OCI-LY7 (cell line): Measurements from ENCODE around the gene LHX3. TPM values are rescaled to one million over a fixed set of nuclear protein-coding genes. Genes with fewer than 3 reads are reported as not detected.

ENCODE experiments used
- BruUV-seq: library from RNA; stranded (reverse); fragments of 400-500 nt; replicated peaks from 2 replicates; lab custom pipeline; 2021; lab: Mats Ljungman, UMichigan
- CTCF ChIA-PET: fragments of 300-600 bp; sonication (Branson Sonifier 250); formaldehyde crosslinking; loops from one replicate; lab custom pipeline; 2022; ENCODE audit warnings: antibody characterized with exemption; ENCODE audit not compliant: unreplicated experiment; lab: Charles Lee
- POLR2A ChIA-PET: fragments of 300-600 bp; sonication (Branson Sonifier 250); formaldehyde crosslinking; loops from one replicate; lab custom pipeline; 2022; ENCODE audit warnings: antibody characterized with exemption; lab: Charles Lee
- DNase-seq: peaks from one replicate; pipeline ENCODE4 v3.0.0-alpha.2; 2015; ENCODE audit warnings: low spot score
- H2AFZ ChIP-seq: fragments of 200-600 bp; sonication (generic), shearing (Covaris generic); 2 replicates; pipeline ENCODE4 v1.6.1; 2014; ENCODE audit warnings: mild to moderate bottlenecking, antibody characterized with exemption, low read length, moderate library complexity
- H3K27ac ChIP-seq: fragments of 200-600 bp; sonication (generic); 2 replicates; pipeline ENCODE4 v1.5.1; 2014; ENCODE audit warnings: mixed run types, low read depth, mild to moderate bottlenecking, moderate library complexity, low read length, inconsistent platforms; ENCODE audit not compliant: poor library complexity, severe bottlenecking
- H3K36me3 ChIP-seq: fragments of 200-600 bp; sonication (generic); 2 replicates; pipeline ENCODE4 v1.6.1; 2014; ENCODE audit warnings: mild to moderate bottlenecking, antibody characterized with exemption, low read length, moderate library complexity, mixed read lengths; ENCODE audit not compliant: insufficient read depth
- H3K4me1 ChIP-seq: fragments of 200-600 bp; sonication (generic); 2 replicates; pipeline ENCODE4 v1.5.1; 2014; ENCODE audit warnings: mild to moderate bottlenecking, low read length; ENCODE audit not compliant: insufficient read depth, poor library complexity, severe bottlenecking
- H3K4me2 ChIP-seq: fragments of 200-600 bp; sonication (generic); 2 replicates; pipeline ENCODE4 v1.6.1; 2014; ENCODE audit warnings: mild to moderate bottlenecking, low read length
- H3K4me3 ChIP-seq: fragments of 200-600 bp; sonication (generic); 2 replicates; pipeline ENCODE4 v1.5.1; 2014; ENCODE audit warnings: mild to moderate bottlenecking, low read depth, low read length; ENCODE audit not compliant: poor library complexity, severe bottlenecking
- H3K79me2 ChIP-seq: fragments of 200-600 bp; sonication (generic); 2 replicates; pipeline ENCODE4 v1.6.1; 2016; ENCODE audit warnings: low read depth, mild to moderate bottlenecking, low read length, moderate library complexity, mixed read lengths; ENCODE audit not compliant: insufficient read depth
- H3K9me2 ChIP-seq: fragments of 200-600 bp; sonication (generic); 2 replicates; pipeline ENCODE4 v1.6.1; 2016; ENCODE audit warnings: mild to moderate bottlenecking, low read length, mixed read lengths; ENCODE audit not compliant: insufficient read depth
- H3K9me3 ChIP-seq: fragments of 200-600 bp; sonication (generic); 2 replicates; pipeline ENCODE4 v1.6.1; 2014; ENCODE audit warnings: mild to moderate bottlenecking, mixed run types, low read length, mixed read lengths
- H4K20me1 ChIP-seq: fragments of 200-600 bp; sonication (generic); 2 replicates; pipeline ENCODE4 v1.6.1; 2014; ENCODE audit warnings: mild to moderate bottlenecking, antibody characterized with exemption, low read length, moderate library complexity, mixed read lengths; ENCODE audit not compliant: insufficient read depth
- CTCF ChIP-seq: fragments of 200-600 bp; sonication (generic); conservative IDR thresholded peaks from 2 replicates; pipeline ENCODE4 v1.5.1; 2014; ENCODE audit warnings: mild to moderate bottlenecking, antibody characterized with exemption, low read length, moderate library complexity, mixed read lengths
- EZH2phosphoT487 ChIP-seq: fragments of 200-600 bp; sonication (generic); IDR thresholded peaks from 2 replicates; pipeline ENCODE4 v1.6.1; 2018; ENCODE audit warnings: low read depth, borderline replicate concordance, mild to moderate bottlenecking, mixed run types, antibody characterized with exemption, low read length, moderate library complexity, mixed read lengths
- intact Hi-C: fragments of 100-400 bp; cut with micrococcal nuclease; formaldehyde crosslinking; loops from one replicate; pipeline ENCODE4 v1.10.0; 2022; ENCODE audit not compliant: unreplicated experiment
- total RNA-seq, 2 experiments: library from RNA; depleted of rRNA in 1 of 2; stranded (reverse); fragments of >200 nt in 1 of 2; shearing (Covaris generic) in 1 of 2; gene quantifications; 2 replicates each; pipeline ENCODE4 v1.2.3, GENCODE V29; 2014 to 2022

Gene LHX3
- total RNA-seq, 2 experiments from 2014 or later: 0.15 TPM; not detected in 1

GRCh38 chr9:136179101-136179616 lies 25.8 kb downstream of the LHX3 start:
- no peaks in the 10 kb centered on the region for H3K79me2 ChIP-seq
- H2AFZ ChIP-seq: no peak overlapping the region
- CTCF ChIA-PET: no interaction called here
- BruUV-seq: no TSS peak
- H4K20me1 ChIP-seq: no peaks in the 10 kb centered on the region
- POLR2A ChIA-PET: no interaction called here
- DNase-seq: no peak
- no peak for TF ChIP-seq EZH2phosphoT487
- no peaks in the 10 kb centered on the region for H3K9me3 ChIP-seq
- H3K4me3 ChIP-seq: no peak overlapping the region
- intact Hi-C loops: no loop called here
- no peaks in the 10 kb centered on the region for H3K36me3 ChIP-seq
- no peak overlapping the region for H3K4me2 ChIP-seq
- no peaks in the 10 kb centered on the region for H3K9me2 ChIP-seq
- no peaks in the 10 kb centered on the region for H3K4me1 ChIP-seq
- H3K27ac ChIP-seq: no peak overlapping the region

- CTCF ChIA-PET: no interaction called here
- Histone ChIP-seq H3K4me3 (no peak overlapping the region), H2AFZ (no peak overlapping the region), H3K4me1 (no peaks in the 10 kb centered on the region), H3K9me2 (no peaks in the 10 kb centered on the region), H3K79me2 (no peaks in the 10 kb centered on the region), H3K36me3 (no peaks in the 10 kb centered on the region), H3K9me3 (no peaks in the 10 kb centered on the region), H4K20me1 (no peaks in the 10 kb centered on the region), H3K4me2 (no peak overlapping the region), H3K27ac (no peak overlapping the region)
- no peak for TF ChIP-seq EZH2phosphoT487
- TF ChIP-seq CTCF: no peak
- POLR2A ChIA-PET: no interaction called here
- no TSS peak for BruUV-seq
- DNase-seq: no peak
- intact Hi-C loops: no loop called here
Measured at GRCh38 chr9:136178773-136179075, 26.2 kb downstream of the LHX3 start.

GRCh38 chr9:136178061-136178772 lies 26.7 kb downstream of the LHX3 start:
- Histone ChIP-seq H2AFZ (no peak overlapping the region), H3K36me3 (no peaks in the 10 kb centered on the region), H3K27ac (no peak overlapping the region), H3K79me2 (no peaks in the 10 kb centered on the region), H3K4me3 (no peak overlapping the region), H3K4me1 (no peaks in the 10 kb centered on the region), H3K9me3 (no peaks in the 10 kb centered on the region), H3K4me2 (no peak overlapping the region), H3K9me2 (no peaks in the 10 kb centered on the region), H4K20me1 (no peaks in the 10 kb centered on the region)
- no peak for DNase-seq
- ChIA-PET CTCF (no interaction called here), POLR2A (no interaction called here)
- no TSS peak for BruUV-seq
- TF ChIP-seq EZH2phosphoT487 (no peak), CTCF (no peak)
- intact Hi-C loops: no loop called here
